ENCODE results near the gene SETD1B. TPM values are rescaled to one million over a fixed set of nuclear protein-coding genes. Genes with fewer than 3 reads are reported as not detected.

The SETD1B gene
- total RNA-seq, 2 donors from 2014 or later: 20.4 to 25.4 TPM

DNA sequence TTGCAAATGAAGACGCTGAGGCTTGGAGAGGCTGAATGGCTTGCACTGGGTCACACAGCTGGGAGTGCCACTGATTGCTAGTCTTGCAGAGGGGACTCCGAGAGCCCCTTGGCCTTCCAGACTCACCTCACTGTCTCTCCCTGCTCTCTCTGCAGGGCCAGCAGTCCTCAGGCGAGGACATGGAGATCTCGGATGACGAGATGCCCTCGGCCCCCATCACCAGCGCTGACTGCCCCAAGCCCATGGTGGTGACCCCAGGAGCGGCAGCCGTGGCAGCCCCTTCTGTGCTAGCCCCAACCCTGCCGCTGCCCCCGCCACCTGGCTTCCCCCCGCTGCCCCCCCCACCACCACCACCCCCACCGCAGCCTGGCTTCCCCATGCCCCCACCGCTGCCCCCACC lies 10.1 kb downstream of the SETD1B start:
- TF ChIP-seq, protein P1, sequence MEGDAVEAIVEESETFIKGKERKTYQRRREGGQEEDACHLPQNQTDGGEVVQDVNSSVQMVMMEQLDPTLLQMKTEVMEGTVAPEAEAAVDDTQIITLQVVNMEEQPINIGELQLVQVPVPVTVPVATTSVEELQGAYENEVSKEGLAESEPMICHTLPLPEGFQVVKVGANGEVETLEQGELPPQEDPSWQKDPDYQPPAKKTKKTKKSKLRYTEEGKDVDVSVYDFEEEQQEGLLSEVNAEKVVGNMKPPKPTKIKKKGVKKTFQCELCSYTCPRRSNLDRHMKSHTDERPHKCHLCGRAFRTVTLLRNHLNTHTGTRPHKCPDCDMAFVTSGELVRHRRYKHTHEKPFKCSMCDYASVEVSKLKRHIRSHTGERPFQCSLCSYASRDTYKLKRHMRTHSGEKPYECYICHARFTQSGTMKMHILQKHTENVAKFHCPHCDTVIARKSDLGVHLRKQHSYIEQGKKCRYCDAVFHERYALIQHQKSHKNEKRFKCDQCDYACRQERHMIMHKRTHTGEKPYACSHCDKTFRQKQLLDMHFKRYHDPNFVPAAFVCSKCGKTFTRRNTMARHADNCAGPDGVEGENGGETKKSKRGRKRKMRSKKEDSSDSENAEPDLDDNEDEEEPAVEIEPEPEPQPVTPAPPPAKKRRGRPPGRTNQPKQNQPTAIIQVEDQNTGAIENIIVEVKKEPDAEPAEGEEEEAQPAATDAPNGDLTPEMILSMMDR (IDR thresholded peaks at IDR 0.05): no peak
- H3K9me3 ChIP-seq: no peaks in the 10 kb centered on the region
- H3K4me3 ChIP-seq: no peak overlapping the region
- peaks cover 22% of the 10 kb centered on the region for H3K36me3 ChIP-seq
- no peak overlapping the region for H3K27ac ChIP-seq
- H3K27me3 ChIP-seq: no peaks in the 10 kb centered on the region
- no peak overlapping the region for H3K9ac ChIP-seq (ENCODE audit: low read depth in 2 of 2, low read length in 2 of 2)
- no peak for DNase-seq
- peaks cover 18% of the 10 kb centered on the region for H3K4me1 ChIP-seq
- intact Hi-C loops (cut with DNase I): loop anchor here (2.0 to 5.0 kb wide), 3 partner anchors 19 to 75 kb away; partner anchors contain the start of gene PSMD9

DNA sequence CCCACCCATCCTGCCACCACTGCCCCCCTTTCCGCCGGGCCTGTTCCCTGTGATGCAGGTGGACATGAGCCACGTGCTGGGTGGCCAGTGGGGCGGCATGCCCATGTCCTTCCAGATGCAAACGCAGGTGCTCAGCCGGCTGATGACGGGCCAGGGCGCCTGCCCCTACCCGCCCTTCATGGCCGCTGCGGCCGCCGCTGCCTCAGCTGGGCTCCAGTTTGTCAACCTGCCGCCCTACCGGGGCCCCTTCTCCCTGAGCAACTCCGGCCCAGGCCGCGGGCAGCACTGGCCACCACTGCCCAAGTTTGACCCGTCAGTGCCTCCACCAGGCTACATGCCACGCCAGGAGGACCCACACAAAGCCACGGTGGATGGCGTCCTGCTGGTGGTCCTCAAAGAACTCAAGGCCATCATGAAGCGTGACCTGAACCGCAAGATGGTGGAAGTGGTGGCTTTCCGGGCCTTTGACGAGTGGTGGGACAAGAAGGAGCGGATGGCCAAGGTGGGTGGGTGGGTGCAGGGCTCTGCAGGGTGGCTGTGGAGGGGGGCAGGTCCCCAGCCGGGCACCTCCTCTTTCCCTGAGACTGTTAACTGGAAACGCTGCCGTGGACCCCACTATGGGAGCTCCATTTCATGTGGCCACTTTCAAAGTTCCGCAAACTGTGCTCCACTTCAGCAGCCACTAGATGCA lies 10.8 kb downstream of the SETD1B start:
- no peak for DNase-seq
- no peak overlapping the region for H3K27ac ChIP-seq
- no peaks in the 10 kb centered on the region for H3K27me3 ChIP-seq
- H3K36me3 ChIP-seq: peaks cover 27% of the 10 kb centered on the region
- TF ChIP-seq, protein P1 (IDR thresholded peaks at IDR 0.05): no peak
- intact Hi-C loops (cut with DNase I): loop anchor here (5.0 kb wide), 1 partner anchor 37 kb away; no protein-coding TSS in a partner anchor
- no peaks in the 10 kb centered on the region for H3K9me3 ChIP-seq
- H3K4me3 ChIP-seq: no peak overlapping the region
- H3K9ac ChIP-seq (ENCODE audit: low read depth in 2 of 2, low read length in 2 of 2): peak overlapping the region in 1 of 2 donors; percentile 20
- H3K4me1 ChIP-seq: peaks cover 18% of the 10 kb centered on the region

DNA sequence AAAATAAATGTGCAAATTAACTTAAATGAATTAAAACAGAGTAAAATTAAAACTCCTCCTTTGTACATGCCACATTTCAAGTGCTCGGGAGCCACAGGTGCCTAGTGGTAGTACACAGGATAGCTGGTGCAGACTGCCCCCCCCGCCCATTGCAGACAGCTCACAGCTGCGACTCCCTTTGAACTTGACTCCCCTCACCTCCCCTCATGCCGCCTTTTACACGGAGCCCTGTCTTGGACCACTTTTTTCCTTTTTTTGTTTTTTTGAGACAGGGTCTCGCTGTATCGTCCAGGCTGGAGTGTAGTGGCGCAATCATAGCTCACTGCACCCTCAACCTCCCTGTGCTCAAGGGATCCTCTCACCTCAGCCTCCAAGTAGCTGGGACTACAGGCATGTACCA lies 11.5 kb downstream of the SETD1B start:
- TF ChIP-seq, protein P1 (IDR thresholded peaks at IDR 0.05): no peak
- Histone ChIP-seq H3K9ac (ENCODE audit: low read depth in 2 of 2, low read length in 2 of 2) (no peak overlapping the region), H3K27ac (no peak overlapping the region), H3K4me1 (peaks cover 18% of the 10 kb centered on the region), H3K27me3 (no peaks in the 10 kb centered on the region), H3K36me3 (peaks cover 32% of the 10 kb centered on the region), H3K9me3 (no peaks in the 10 kb centered on the region), H3K4me3 (no peak overlapping the region)
- no peak for DNase-seq
- intact Hi-C loops (cut with DNase I): no loop called here

DNA sequence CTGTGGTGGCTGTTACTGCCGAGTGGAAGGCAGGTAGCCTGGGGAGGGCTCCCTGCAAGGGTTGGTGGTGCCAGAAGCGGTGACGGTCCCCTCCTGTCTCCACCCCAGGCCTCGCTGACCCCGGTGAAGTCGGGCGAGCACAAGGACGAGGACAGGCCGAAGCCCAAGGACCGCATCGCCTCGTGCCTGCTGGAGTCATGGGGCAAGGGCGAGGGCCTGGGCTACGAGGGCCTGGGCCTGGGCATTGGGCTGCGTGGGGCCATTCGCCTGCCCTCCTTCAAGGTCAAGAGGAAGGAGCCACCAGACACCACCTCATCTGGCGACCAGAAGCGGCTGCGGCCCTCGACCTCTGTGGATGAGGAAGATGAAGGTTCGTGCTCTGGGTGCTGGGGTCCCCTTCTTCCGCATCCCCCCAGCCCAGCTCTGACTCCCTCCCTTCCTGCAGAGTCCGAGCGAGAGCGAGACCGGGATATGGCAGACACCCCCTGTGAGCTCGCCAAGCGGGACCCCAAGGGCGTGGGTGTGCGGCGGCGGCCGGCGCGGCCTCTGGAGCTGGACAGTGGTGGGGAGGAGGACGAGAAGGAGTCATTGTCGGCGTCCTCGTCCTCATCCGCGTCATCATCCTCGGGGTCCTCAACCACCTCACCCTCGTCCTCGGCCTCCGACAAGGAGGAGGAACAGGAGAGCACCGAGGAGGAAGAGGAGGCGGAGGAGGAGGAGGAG lies 13.3 kb downstream of the SETD1B start:
- TF ChIP-seq, protein P1 (IDR thresholded peaks at IDR 0.05): no peak
- Histone ChIP-seq H3K27me3 (no peaks in the 10 kb centered on the region), H3K9ac (ENCODE audit: low read depth in 2 of 2, low read length in 2 of 2) (no peak overlapping the region), H3K4me3 (no peak overlapping the region), H3K36me3 (peaks cover 39% of the 10 kb centered on the region), H3K4me1 (peaks cover 9% of the 10 kb centered on the region), H3K9me3 (no peaks in the 10 kb centered on the region), H3K27ac (no peak overlapping the region)
- DNase-seq: no peak
- intact Hi-C loops (cut with DNase I): no loop called here

DNA sequence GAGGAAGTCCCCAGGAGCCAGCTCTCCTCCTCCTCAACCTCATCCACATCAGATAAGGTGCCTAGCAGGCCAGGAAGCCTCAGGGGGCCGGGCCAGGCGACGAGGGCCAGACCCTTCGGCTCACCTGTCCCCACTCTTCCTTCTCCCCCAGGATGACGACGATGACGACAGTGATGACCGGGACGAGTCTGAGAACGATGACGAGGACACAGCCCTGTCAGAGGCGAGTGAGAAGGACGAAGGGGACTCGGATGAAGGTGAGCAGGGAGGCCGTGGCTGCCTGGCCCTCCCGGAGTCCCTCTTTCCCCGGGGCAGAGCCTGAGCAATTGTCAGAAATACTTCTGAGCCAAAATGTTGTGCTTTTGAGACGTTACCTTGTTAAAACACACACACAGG lies 13.8 kb downstream of the SETD1B start:
- Histone ChIP-seq H3K27me3 (no peaks in the 10 kb centered on the region), H3K9ac (ENCODE audit: low read depth in 2 of 2, low read length in 2 of 2) (no peak overlapping the region), H3K4me1 (peaks cover 9% of the 10 kb centered on the region), H3K36me3 (peaks cover 40% of the 10 kb centered on the region), H3K4me3 (no peak overlapping the region), H3K27ac (no peak overlapping the region), H3K9me3 (no peaks in the 10 kb centered on the region)
- no peak for DNase-seq
- intact Hi-C loops (cut with DNase I): no loop called here
- TF ChIP-seq, protein P1 (IDR thresholded peaks at IDR 0.05): no peak
